Activated CD4-positive, alpha-beta T cell treated with anti-CD3 and anti-CD28 coated beads, Interleukin-2, amount 50 U/mL, for 1 hour (primary cell): ENCODE data around the gene ADGRG4.
A peak's percentile ranks its signal among the peaks of the same experiment; 100 is the strongest.
"Not testable (repeated sequence)": the region's sequence is repeated elsewhere in the genome, so short reads cannot be mapped to it uniquely, and the experiment has no call there.

Source experiments
- DNase-seq: peaks from one replicate; pipeline ENCODE4 v3.0.0-alpha.2; 2020

ADGRG4 gene, protein sequence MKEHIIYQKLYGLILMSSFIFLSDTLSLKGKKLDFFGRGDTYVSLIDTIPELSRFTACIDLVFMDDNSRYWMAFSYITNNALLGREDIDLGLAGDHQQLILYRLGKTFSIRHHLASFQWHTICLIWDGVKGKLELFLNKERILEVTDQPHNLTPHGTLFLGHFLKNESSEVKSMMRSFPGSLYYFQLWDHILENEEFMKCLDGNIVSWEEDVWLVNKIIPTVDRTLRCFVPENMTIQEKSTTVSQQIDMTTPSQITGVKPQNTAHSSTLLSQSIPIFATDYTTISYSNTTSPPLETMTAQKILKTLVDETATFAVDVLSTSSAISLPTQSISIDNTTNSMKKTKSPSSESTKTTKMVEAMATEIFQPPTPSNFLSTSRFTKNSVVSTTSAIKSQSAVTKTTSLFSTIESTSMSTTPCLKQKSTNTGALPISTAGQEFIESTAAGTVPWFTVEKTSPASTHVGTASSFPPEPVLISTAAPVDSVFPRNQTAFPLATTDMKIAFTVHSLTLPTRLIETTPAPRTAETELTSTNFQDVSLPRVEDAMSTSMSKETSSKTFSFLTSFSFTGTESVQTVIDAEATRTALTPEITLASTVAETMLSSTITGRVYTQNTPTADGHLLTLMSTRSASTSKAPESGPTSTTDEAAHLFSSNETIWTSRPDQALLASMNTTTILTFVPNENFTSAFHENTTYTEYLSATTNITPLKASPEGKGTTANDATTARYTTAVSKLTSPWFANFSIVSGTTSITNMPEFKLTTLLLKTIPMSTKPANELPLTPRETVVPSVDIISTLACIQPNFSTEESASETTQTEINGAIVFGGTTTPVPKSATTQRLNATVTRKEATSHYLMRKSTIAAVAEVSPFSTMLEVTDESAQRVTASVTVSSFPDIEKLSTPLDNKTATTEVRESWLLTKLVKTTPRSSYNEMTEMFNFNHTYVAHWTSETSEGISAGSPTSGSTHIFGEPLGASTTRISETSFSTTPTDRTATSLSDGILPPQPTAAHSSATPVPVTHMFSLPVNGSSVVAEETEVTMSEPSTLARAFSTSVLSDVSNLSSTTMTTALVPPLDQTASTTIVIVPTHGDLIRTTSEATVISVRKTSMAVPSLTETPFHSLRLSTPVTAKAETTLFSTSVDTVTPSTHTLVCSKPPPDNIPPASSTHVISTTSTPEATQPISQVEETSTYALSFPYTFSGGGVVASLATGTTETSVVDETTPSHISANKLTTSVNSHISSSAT (N-terminal part only)

DNA sequence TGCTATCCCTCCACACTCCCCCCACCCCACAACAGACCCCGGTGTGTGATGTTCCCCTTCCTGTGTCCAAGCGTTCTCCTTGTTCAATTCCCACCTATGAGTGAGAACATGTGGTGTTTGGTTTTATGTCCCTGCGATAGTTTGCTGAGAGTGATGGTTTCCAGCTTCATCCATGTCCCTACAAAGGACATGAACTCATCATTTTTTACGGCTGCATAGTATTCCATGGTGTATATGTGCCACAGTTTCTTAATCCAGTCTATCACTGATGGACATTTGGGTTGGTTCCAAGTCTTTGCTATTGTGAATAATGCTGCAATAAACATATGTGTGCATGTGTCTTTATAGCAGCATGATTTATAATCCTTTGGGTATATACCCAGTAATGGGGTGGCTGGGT is at the start of gene ADGRG4:
Gene ADGRG4 (plus strand): TSS at position 243 of the 400 bp plus-strand sequence. CDS start 7,815 bp downstream, outside the sequence.
- DNase-seq = not testable (repeated sequence)

DNA sequence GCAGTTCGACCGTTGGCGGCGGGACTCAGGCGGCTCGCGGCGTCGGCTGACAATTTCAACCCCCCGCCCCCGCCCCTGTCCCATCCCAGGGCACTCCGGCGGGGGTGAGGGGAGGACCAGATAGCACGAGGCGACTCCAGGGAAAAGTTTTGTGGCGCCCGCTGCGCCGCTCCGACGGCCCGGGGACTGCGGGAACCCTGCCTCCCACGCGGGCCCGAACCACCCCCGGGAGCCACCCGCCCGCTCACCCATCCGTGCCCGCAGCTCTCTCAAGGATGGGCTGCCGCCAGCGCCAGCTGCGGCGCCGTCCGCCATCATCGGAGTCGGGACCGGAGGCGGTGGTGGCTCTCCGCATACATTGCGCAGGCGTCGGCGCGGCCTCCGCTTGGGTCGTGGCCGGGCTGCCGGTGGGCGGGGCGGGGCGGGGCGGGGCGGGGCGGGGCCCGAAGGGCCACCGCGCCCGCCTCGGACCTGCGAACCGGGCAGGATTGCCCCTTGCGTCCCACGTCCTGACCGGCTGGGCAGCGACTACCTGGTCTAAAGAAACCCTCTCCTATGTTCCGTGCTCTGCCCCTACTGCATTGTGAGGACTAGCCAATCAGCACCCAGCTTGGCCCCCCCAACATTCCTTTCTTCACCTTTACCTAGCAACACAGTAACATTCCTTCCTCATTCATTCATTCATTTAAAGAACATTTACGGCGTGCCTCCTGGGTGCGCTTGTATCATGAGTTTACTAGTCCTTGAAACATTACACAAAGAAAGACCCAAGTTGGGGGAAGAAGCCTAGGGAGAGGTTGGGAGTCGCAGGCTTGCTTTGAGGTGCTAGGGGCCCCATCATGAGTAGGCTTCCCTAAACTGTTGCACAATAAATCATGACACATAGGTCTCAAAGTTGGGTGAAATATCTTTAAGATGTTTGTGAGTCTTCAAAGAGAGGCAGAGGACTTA is 49.4 kb upstream of the ADGRG4 start, which contains the start of gene MAP7D3:
Gene MAP7D3 (minus strand): TSS at position 360 of the 951 bp plus-strand sequence. CDS start 42 bp downstream, at position 318.
- peak; percentile 62 for DNase-seq

DNA sequence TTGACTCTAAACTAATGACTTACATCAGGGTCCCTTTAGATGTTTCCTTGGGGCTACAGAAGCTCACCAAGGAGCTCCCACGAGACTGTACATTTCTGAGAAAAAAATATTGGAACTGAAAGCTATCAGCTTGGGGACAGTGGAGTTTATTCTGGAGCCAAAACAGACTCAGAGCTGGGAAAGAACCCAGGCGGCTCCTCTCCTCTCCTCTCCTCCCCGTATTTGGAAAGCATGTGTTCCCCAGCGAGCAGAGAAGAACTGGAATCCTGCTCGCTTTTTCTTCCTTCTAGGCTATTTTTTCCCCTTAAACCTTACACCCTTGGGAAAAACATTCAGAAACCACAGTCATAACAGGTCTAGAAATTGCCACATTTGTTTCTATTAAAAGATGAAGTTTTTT is 45.2 kb upstream of the ADGRG4 start:
- no peak for DNase-seq

- no peak for DNase-seq
Observed at GRCh38 chrX:136256026-136256425, 44.7 kb upstream of the ADGRG4 start.

GRCh38 chrX:136258951-136259350 is 41.8 kb upstream of the ADGRG4 start:
- DNase-seq = no peak

DNA sequence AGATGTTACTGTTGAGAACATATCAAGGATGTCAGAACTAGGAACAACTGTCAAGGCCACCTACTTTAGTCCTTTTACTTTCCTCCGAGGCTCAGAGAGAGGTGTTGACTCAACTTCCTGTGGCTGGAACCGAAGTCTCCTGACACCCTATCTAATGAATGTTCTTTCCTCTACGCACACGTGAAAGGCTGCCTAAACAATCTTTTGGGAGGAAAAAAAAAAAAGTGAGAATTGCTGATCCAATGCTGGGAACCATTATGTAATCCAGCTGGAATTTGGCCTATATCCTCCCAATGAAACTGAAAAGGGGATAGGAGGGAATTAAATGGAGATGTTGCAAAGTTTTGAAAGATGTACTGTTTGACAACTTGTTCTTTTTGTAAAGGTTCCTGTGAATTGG is 41.2 kb upstream of the ADGRG4 start:
- no peak for DNase-seq

DNA sequence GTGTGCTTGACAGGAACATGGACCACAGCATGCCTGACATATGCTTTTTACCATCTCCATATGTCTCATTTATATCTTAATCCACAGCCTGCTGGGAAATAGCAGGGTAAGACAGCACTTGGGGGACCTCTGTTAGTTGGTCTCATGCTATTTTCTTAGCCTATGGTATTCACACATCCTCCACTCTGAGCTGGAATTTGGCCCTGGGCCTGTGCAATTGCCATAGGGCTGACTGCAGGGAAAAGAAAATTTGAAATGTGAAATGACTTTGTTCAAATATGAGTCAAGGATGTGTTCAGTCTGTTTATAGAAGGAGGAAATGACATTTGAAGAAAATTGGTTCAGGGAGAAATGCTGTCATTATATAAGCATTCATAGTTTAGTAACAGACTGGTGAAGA is 40.0 kb upstream of the ADGRG4 start:
- no peak for DNase-seq

- DNase-seq = no peak
Observed at GRCh38 chrX:136261321-136261720, 39.4 kb upstream of the ADGRG4 start.

GRCh38 chrX:136262243-136262642 is 38.5 kb upstream of the ADGRG4 start:
- no peak for DNase-seq

- DNase-seq = no peak
Observed at GRCh38 chrX:136262812-136263315, 37.9 kb upstream of the ADGRG4 start.

DNA sequence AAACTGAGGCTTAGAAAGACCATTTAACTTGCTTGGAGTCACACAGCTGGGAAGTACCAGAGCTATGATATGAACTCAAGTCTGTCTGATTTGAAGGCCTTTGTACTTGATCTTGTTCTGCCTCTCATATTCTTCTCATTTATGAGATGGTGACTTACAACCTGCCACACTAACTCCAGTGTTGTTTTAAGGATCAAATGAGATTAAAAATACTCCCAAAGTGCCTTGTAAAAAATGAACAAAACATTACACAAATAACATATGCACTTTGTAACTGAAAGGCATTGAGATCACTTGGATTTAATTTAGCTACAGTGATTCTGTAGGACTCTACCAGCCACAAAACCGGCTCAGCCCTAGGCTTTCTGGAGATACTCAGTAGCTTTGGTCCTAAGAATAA is 33.9 kb upstream of the ADGRG4 start:
- no peak for DNase-seq

DNA sequence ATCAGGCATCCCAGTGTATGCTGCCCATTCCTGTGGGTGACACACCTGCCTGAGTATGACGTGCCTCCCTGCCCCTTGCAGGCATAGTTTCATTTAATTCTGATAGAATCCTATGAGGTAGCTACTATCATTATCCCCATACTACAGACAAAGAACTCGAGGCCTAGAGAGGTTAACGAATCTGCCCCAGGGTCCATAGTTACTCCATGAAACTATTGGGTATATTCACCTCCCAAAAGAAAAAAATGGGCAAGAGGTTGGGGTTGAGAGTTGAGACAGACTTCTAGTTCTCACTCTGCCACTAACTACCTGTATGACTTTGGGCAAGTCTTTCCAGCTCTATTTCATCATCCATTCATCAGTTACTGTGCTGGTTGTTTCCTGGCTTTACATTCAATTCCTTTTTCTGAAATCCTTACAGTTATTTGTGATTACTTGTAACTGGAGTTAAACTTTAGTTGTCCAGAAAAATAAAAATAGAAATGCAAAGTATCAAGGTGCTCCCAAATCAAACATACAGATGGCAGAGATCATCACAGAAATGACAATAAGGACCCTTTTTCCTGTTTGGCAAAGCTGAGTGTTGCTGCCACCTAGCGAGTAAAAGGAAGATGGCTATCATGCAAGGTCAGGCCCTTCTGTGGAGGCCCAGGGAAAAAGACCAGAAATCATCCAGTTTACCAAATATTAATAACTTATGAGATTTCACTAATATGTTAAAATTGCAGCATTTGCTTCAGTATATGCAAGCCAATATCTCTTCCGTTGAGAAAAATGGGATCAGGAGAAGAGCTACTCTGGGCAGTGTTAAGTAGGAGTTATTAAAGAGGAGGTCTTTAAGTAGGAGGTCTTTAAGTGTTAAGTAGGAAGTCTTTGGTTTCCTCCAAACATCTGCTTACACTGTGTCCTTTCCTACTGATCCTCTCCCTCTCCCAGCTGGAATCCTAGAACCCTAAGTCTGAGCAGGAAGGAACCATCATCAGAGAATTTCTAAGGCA is 32.4 kb upstream of the ADGRG4 start:
- DNase-seq = peak; percentile 35

DNA sequence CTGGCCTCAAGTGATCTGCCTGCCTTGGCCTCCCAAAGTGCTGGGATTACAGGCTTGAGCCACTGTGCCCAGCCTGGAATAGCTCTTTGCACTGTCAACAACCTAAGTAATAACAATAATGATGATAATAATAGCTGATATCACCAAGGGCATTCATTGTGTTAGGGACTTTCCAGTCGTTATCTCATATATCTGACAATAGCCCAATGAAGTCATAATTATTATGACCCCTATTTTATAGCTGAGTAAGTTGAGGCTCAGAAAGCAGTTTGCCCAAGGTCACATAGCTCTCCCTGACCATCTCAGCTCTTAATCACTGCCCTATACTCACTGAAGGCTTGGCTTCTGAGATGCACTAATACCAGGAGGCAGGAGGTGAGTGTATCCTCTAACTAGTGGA is 30.8 kb upstream of the ADGRG4 start:
- DNase-seq = no peak

- no peak for DNase-seq
Observed at GRCh38 chrX:136271300-136271699, 29.5 kb upstream of the ADGRG4 start.

DNA sequence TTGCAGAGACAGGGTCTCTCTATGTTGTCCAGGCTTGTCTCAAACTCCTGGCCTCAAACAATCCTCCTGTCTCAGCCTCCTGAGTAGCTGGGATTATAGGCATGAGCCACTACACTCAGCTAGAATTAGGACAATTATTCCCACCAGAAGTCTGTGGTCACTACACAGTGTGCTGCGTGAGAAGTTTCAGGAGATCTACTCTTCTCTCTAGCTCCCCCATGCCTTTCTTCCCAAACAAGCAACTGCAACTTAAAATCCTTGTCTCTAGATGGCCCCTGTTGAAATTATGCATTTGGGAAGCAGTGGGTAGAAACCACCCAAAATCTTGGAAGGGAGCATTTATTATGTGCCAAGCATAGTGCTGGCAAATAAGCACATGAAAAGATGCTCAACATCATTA is 28.4 kb upstream of the ADGRG4 start:
- no peak for DNase-seq

- DNase-seq = no peak
Observed at GRCh38 chrX:136273986-136274385, 26.8 kb upstream of the ADGRG4 start.

DNA sequence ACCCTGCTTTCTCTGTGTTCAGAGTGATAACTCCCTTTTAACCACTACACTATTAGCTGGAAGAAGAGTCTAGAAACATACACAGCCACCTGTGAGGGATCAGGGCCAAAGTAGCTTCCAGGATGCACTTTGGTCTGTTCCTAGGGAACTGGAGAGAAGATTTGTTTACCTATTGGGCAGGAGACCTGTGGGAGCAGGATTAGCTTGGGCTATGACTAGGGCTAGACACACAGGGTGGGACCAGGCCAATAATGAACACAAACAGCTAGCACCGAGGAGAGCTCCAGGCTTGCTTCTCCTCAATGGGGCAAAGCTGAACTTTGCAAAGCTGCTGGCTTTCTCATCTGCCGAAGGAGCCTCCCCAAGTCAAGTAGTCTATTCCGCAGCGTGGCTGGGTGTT is 25.2 kb upstream of the ADGRG4 start:
- DNase-seq = no peak

DNA sequence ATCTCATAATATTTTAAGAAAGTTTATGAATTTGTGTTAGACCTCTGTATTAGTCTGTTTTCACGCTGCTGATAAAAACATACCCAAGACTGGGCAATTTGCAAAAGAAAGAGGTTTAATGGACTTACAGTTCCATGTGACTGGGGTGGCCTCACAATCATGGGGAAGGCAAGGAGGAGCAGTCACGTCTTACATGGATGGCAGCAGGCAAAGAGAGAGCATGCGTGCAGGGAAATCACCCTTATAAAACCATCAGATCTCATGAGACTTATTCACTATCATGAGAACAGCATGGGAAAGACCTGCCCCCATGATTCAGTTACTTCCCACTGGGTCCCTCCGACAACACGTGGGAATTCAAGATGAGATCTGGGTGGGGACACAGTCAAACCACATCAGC is 14.4 kb upstream of the ADGRG4 start:
- not testable (repeated sequence) for DNase-seq

GRCh38 chrX:136291824-136292223 is 8.9 kb upstream of the ADGRG4 start:
- no peak for DNase-seq

- DNase-seq = no peak
Observed at GRCh38 chrX:136292656-136293055, 8.1 kb upstream of the ADGRG4 start.
